ENCODE data around the gene CHADL. TPM values are rescaled to one million over a fixed set of nuclear protein-coding genes. Genes with fewer than 3 reads are reported as not detected.

The CHADL gene
- total RNA-seq, 4 donors from 2014 or later = 0.73 to 1.3 TPM; not detected in 2

DNA sequence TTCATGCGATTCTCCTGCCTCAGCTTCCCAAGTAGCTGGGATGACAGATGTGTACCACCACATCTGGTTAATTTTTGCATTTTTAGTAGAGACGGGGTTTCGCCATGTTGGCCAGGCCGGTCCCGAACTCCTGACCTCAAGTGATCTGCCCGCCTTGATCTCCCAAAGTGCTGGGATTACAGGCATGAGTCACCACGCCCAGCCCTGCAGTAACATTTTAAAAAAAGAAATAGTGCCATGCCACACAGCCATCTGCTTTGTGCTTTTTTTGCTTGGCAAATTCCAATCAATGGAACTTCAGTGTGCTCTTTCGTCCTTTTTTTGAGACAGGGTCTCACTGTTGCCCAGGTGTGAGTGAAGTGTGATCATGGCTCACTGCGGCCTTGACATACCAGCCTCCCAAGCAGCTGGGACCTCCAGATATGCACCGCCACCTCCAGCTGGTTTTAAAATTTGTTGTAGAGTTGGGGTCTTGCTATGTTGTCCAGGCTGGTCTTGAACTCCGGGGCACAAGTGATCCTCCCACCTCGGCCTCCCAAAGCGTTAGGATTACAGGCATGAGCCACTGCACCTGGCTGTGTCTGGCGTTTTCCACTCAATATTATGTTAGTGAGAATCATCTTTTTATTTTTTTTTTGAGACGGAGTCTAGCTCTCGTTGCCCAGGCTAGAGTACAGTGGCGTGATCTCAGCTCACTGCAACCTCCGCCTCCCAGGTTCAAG is 1.8 kb upstream of the CHADL start:
- H3K27ac ChIP-seq = no peak overlapping the region
- no peaks in the 10 kb centered on the region for H3K9me3 ChIP-seq
- no peak for ATAC-seq
- H3K4me3 ChIP-seq = no peak overlapping the region
- in situ Hi-C loops (cut with MboI; ENCODE audit: low sequenced_read_pairs in 4 of 4) = no loop called here
- TF ChIP-seq POLR2A (IDR thresholded peaks at IDR 0.05) = no peak
- TF ChIP-seq, protein P1, sequence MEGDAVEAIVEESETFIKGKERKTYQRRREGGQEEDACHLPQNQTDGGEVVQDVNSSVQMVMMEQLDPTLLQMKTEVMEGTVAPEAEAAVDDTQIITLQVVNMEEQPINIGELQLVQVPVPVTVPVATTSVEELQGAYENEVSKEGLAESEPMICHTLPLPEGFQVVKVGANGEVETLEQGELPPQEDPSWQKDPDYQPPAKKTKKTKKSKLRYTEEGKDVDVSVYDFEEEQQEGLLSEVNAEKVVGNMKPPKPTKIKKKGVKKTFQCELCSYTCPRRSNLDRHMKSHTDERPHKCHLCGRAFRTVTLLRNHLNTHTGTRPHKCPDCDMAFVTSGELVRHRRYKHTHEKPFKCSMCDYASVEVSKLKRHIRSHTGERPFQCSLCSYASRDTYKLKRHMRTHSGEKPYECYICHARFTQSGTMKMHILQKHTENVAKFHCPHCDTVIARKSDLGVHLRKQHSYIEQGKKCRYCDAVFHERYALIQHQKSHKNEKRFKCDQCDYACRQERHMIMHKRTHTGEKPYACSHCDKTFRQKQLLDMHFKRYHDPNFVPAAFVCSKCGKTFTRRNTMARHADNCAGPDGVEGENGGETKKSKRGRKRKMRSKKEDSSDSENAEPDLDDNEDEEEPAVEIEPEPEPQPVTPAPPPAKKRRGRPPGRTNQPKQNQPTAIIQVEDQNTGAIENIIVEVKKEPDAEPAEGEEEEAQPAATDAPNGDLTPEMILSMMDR (IDR thresholded peaks at IDR 0.05 in 4 of 5, conservative IDR thresholded peaks at IDR 0.05 in 1 of 5) = no peak
- intact Hi-C loops (cut with DNase I; ENCODE audit: low total_unique reads) = no loop called here
- peaks cover 0 to 6% of the 10 kb centered on the region in 2 donors for H3K36me3 ChIP-seq
- peaks cover 0 to under 1% of the 10 kb centered on the region in 2 donors for H3K4me1 ChIP-seq
- H3K27me3 ChIP-seq = no peaks in the 10 kb centered on the region
- DNase-seq = no peak

DNA sequence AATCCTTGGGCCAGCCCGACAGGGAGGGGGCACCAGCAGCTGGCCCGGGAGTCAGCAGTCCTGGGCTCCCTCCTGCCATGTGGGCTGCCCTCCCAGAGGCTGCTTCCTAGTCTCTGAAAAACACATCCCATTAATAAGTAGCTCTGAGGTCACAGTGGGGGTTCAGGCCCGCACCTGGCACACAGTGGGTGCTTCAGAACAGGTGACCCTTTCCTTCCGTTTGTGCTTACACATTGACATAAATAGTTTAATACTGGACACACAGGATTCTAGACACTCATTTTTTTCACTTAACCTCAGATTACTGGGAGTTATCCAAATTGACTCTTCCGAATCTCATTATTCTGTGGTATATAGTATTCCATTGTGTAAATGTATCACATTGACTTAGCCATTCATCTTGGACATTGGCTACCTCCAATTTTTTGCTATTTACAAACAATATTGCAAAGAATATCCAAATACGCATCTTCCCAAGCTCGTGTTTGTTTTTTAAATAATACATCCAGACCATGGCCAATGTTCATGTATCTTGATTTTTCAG is 474 bp upstream of the CHADL start:
- H3K4me1 ChIP-seq = peaks cover 0 to 6% of the 10 kb centered on the region in 2 donors
- H3K27ac ChIP-seq = no peak overlapping the region
- H3K27me3 ChIP-seq = no peaks in the 10 kb centered on the region
- H3K9me3 ChIP-seq = no peaks in the 10 kb centered on the region
- TF ChIP-seq, protein P1 (IDR thresholded peaks at IDR 0.05 in 4 of 5, conservative IDR thresholded peaks at IDR 0.05 in 1 of 5) = no peak
- TF ChIP-seq POLR2A (IDR thresholded peaks at IDR 0.05) = no peak
- H3K36me3 ChIP-seq = peaks cover 0 to 4% of the 10 kb centered on the region in 2 donors
- intact Hi-C loops (cut with DNase I; ENCODE audit: low total_unique reads) (no loop called here), in situ Hi-C loops (cut with MboI; ENCODE audit: low sequenced_read_pairs in 4 of 4) (no loop called here)
- no peak overlapping the region for H3K4me3 ChIP-seq
- ATAC-seq (no peak), DNase-seq (no peak)

DNA sequence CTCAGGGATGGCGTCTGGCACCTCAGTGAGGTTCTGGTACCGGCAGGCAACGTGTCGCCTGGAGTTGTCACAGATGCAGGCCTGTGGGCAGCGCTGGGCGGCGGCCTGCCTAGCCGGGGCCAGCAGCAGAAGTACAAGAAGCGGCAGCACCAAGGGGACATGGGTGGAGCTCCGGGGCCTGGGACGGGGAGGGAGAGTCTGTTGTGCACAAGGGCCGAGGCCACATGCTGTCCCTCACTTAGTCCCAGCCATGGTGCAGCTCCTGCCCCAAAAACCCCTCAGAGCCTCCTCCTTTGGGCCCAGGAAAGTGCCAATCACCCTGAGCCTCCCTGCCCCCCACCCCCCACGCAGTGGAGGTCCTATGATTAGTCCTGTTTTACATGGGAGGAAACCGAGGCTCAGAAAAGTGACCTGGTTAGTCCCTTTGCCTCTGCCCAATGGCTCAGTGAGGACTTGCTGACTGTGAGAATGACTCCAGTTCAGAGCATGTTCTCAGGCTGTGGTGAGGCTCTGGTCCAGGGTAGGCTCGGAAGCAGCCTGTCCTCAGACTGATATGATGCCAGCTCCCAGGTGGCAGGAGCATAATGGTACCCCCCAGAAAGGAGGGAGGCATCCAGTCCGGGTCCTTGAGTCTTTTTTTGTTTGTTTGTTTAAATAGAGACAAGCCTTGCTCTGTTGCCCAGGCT is 1.1 kb downstream of the CHADL start:
- no peak for ATAC-seq
- Histone ChIP-seq H3K9me3 (no peaks in the 10 kb centered on the region), H3K27me3 (no peaks in the 10 kb centered on the region), H3K4me3 (no peak overlapping the region), H3K4me1 (peaks cover 0 to 6% of the 10 kb centered on the region in 2 donors), H3K36me3 (no peaks in the 10 kb centered on the region), H3K27ac (no peak overlapping the region)
- in situ Hi-C loops (cut with MboI; ENCODE audit: low sequenced_read_pairs in 4 of 4) (no loop called here), intact Hi-C loops (cut with DNase I; ENCODE audit: low total_unique reads) (no loop called here)
- TF ChIP-seq, protein P1 (IDR thresholded peaks at IDR 0.05 in 4 of 5, conservative IDR thresholded peaks at IDR 0.05 in 1 of 5) = no peak
- DNase-seq = no peak

DNA sequence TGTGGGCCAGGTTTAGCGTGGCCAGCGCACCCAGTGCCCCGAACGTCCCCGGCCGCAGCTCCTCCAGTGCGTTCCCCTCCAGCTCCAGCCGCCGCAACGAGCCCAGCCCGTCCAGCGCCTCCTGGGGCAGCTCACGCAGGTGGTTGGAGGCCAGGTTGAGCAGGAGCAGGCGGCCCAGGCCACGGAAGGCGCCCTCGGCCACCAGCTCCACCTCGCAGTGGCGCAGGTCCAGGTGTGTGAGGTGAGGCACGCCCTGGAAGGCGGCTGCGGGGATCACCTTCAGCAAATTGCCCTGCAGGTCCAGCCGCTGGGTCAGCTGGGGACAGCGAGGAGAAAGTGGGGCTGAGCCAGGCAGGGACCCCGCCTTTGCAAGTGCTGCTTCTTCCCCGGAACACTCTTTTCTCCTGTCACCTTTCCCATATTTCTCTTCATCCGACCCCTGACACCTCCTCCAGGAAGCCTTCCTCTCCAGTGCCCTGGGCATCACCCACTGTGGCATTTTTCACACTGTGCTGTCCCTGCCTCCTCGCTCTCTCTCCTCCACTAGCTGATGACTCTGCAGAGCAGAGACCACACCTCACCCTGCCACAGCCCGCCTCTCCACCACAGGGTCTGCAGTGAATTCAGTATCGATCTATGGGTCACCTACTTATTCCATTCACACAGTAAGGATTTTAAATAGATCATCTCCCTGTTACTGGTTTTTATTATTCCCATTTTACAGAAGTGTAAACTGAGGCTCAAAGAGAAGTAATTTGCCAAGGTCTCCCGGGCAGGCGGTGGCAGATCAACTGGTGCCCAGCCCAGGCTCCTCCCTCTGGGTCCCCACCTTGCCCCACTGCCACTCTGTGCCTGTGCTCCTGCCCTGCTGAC is 1.9 kb downstream of the CHADL start:
- no peak for ATAC-seq
- in situ Hi-C loops (cut with MboI; ENCODE audit: low sequenced_read_pairs in 4 of 4) = no loop called here
- H3K4me3 ChIP-seq = no peak overlapping the region
- TF ChIP-seq, protein P1 (IDR thresholded peaks at IDR 0.05 in 4 of 5, conservative IDR thresholded peaks at IDR 0.05 in 1 of 5) = no peak
- TF ChIP-seq POLR2A (IDR thresholded peaks at IDR 0.05) = no peak
- H3K27ac ChIP-seq = no peak overlapping the region
- H3K9me3 ChIP-seq = no peaks in the 10 kb centered on the region
- peaks cover 0 to 6% of the 10 kb centered on the region in 2 donors for H3K4me1 ChIP-seq
- DNase-seq = no peak
- no peaks in the 10 kb centered on the region for H3K27me3 ChIP-seq
- intact Hi-C loops (cut with DNase I; ENCODE audit: low total_unique reads) = no loop called here
- no peaks in the 10 kb centered on the region for H3K36me3 ChIP-seq
